Gastrocnemius medialis (tissue), 4 donors: ENCODE data around the gene PSME3IP1.

ENCODE experiments used
- CTCF ChIP-seq, 5 experiments: fragments of 450-650 bp in 3 of 5; fragments of 200-600 bp in 2 of 5; sonication (generic) in 2 of 5; IDR thresholded peaks in 4 of 5; conservative IDR thresholded peaks in 1 of 5; 1 replicate in 4 of 5; 2 replicates in 1 of 5; pipeline ENCODE4 v1.5.1; 2016 to 2019; ENCODE audit warnings: antibody characterized with exemption in 5 of 5, mild to moderate bottlenecking in 3 of 5, moderate library complexity in 3 of 5
- POLR2A ChIP-seq, 2 donors: fragments of 450-650 bp; IDR thresholded peaks; one replicate each; pipeline ENCODE4 v1.6.1; 2017; ENCODE audit warnings: antibody characterized with exemption in 2 of 2, mild to moderate bottlenecking in 2 of 2, moderate library complexity in 2 of 2

DNA sequence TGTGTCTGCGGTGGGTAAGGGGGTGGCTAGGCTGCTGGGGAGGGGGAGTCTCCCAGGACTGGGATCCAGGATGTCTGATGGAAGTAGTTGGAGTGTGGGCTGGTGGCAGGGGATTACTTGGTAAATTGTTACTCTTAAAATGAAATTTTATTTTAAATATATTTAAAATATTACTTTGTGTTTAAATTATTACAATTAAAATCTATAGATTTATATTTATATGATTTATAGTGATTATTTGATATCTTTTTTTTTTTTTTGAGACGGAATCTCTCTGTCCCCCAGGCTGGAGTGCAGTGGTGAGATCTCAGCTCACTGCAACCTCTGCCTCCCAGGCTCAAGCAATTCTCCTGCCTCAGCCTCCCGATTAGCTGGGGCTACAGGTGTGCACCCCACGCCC, 74.9 kb downstream of the PSME3IP1 start:
- TF ChIP-seq POLR2A (IDR thresholded peaks at IDR 0.05), result no peak
- no peak for TF ChIP-seq CTCF (IDR thresholded peaks at IDR 0.05 in 4 of 5, conservative IDR thresholded peaks at IDR 0.05 in 1 of 5)
